DND-41 (cell line): ENCODE results near the gene HSPG2.

Experiments used
- CTCF ChIP-seq: IDR thresholded peaks from 2 replicates; pipeline ENCODE4 v1.5.1; 2012; ENCODE audit warnings: borderline replicate concordance, low read length, moderate library complexity, mild to moderate bottlenecking; ENCODE audit not compliant: poor library complexity, severe bottlenecking; ENCODE audit errors: extremely low read depth
- EZH2 ChIP-seq: IDR thresholded peaks from 3 replicates; pipeline ENCODE4 v1.6.1; 2012; ENCODE audit warnings: borderline replicate concordance, low read depth, mild to moderate bottlenecking, moderate library complexity, low read length, inconsistent platforms; ENCODE audit not compliant: severe bottlenecking

GRCh38 chr1:21898326-21899200, 38.5 kb downstream of the HSPG2 start:
- TF ChIP-seq CTCF: no peak
- no peak for TF ChIP-seq EZH2
